Cerebellar nuclear complex (tissue), 1 donor: ENCODE measurements around the gene CFAP20DC.
"Not testable (repeated sequence)": the region's sequence is repeated elsewhere in the genome, so short reads cannot be mapped to it uniquely, and the experiment has no call there.

Source experiments
- DNase-seq, 2 experiments: peaks; one replicate each; lab custom pipeline; 2025; lab: John Stamatoyannopoulos, UW

The CFAP20DC gene

GRCh38 chr3:58867621-58868020 is 182.2 kb downstream of the CFAP20DC start:
- DNase-seq = no peak

- DNase-seq = no peak
These were observed 183.7 kb downstream of the CFAP20DC start for GRCh38 chr3:58866079-58866478.

- DNase-seq = no peak
These were observed 185.3 kb downstream of the CFAP20DC start for GRCh38 chr3:58864480-58864879.

- no peak for DNase-seq
These were observed 186.6 kb downstream of the CFAP20DC start for GRCh38 chr3:58863206-58863605.

- no peak for DNase-seq
These were observed 188.3 kb downstream of the CFAP20DC start for GRCh38 chr3:58861551-58861950.

- no peak for DNase-seq
These were observed 191.7 kb downstream of the CFAP20DC start for GRCh38 chr3:58858126-58858525.

- DNase-seq = no peak
These were observed 192.4 kb downstream of the CFAP20DC start for GRCh38 chr3:58857402-58857801.

GRCh38 chr3:58848826-58849225 is 201.0 kb downstream of the CFAP20DC start:
- no peak for DNase-seq

GRCh38 chr3:58842050-58842747 is 207.6 kb downstream of the CFAP20DC start:
- DNase-seq = not testable (repeated sequence)

- no peak for DNase-seq
These were observed 208.9 kb downstream of the CFAP20DC start for GRCh38 chr3:58840949-58841348.

- no peak for DNase-seq
These were observed 209.9 kb downstream of the CFAP20DC start for GRCh38 chr3:58839964-58840363.

- no peak for DNase-seq
These were observed 210.6 kb downstream of the CFAP20DC start for GRCh38 chr3:58839187-58839586.

- no peak for DNase-seq
These were observed 212.0 kb downstream of the CFAP20DC start for GRCh38 chr3:58837856-58838255.

GRCh38 chr3:58837141-58837843 is 212.5 kb downstream of the CFAP20DC start:
- DNase-seq = no peak

GRCh38 chr3:58835086-58835485 is 214.7 kb downstream of the CFAP20DC start:
- DNase-seq = no peak

GRCh38 chr3:58833491-58833890 is 216.3 kb downstream of the CFAP20DC start:
- DNase-seq = no peak

GRCh38 chr3:58829321-58830000 is 220.4 kb downstream of the CFAP20DC start:
- no peak for DNase-seq

- DNase-seq = no peak
These were observed 225.0 kb downstream of the CFAP20DC start for GRCh38 chr3:58824777-58825176.

- no peak for DNase-seq
These were observed 225.5 kb downstream of the CFAP20DC start for GRCh38 chr3:58824285-58824684.

- not testable (repeated sequence) for DNase-seq
These were observed 243.1 kb downstream of the CFAP20DC start for GRCh38 chr3:58806551-58807244.

GRCh38 chr3:58804914-58805313 is 244.9 kb downstream of the CFAP20DC start:
- DNase-seq = no peak

- DNase-seq = no peak
These were observed 248.3 kb downstream of the CFAP20DC start for GRCh38 chr3:58801541-58801940.
